NK-92 (cell line): ENCODE measurements around the gene MLF1.
"Not testable (repeated sequence)": the region's sequence is repeated elsewhere in the genome, so short reads cannot be mapped to it uniquely, and the experiment has no call there.

Source experiments
- DNase-seq: peaks from one replicate; lab custom pipeline; 2025; ENCODE audit not compliant: unreplicated experiment; lab: John Stamatoyannopoulos, UW

MLF1 gene

GRCh38 chr3:158570999-158571702 is at the start of gene MLF1:
MLF1 (plus strand) TSS chr3:158571194; CDS start chr3:158571301, 107 bp downstream.
- no peak for DNase-seq

GRCh38 chr3:158522221-158523136 is 48.5 kb upstream of the MLF1 start:
- no peak for DNase-seq

- DNase-seq: no peak
Measured at GRCh38 chr3:158528076-158528674, 42.8 kb upstream of the MLF1 start.

GRCh38 chr3:158531334-158531733 is 39.7 kb upstream of the MLF1 start:
- DNase-seq: no peak

GRCh38 chr3:158532099-158532734 is 38.8 kb upstream of the MLF1 start:
- no peak for DNase-seq

- no peak for DNase-seq
Measured at GRCh38 chr3:158535918-158536317, 35.1 kb upstream of the MLF1 start.

GRCh38 chr3:158539414-158540014 is 31.5 kb upstream of the MLF1 start:
- DNase-seq: no peak

- DNase-seq: no peak
Measured at GRCh38 chr3:158540066-158540465, 30.9 kb upstream of the MLF1 start.

GRCh38 chr3:158548691-158549090 is 22.3 kb upstream of the MLF1 start:
- DNase-seq: no peak

- not testable (repeated sequence) for DNase-seq
Measured at GRCh38 chr3:158549938-158550337, 21.1 kb upstream of the MLF1 start.

- no peak for DNase-seq
Measured at GRCh38 chr3:158552124-158552523, 18.9 kb upstream of the MLF1 start.

GRCh38 chr3:158559504-158559903 is 11.5 kb upstream of the MLF1 start:
- no peak for DNase-seq

GRCh38 chr3:158560979-158561378 is 10.0 kb upstream of the MLF1 start:
- no peak for DNase-seq

- DNase-seq: no peak
Measured at GRCh38 chr3:158562674-158563073, 8.3 kb upstream of the MLF1 start.

GRCh38 chr3:158563076-158563475 is 7.9 kb upstream of the MLF1 start:
- no peak for DNase-seq

GRCh38 chr3:158565076-158565475 is 5.9 kb upstream of the MLF1 start:
- no peak for DNase-seq

GRCh38 chr3:158568784-158569183 is 2.2 kb upstream of the MLF1 start:
- no peak for DNase-seq

GRCh38 chr3:158569794-158570193 is 1.2 kb upstream of the MLF1 start:
- no peak for DNase-seq

- DNase-seq: no peak
Measured at GRCh38 chr3:158571969-158572765, 1.2 kb downstream of the MLF1 start.

- DNase-seq: no peak
Measured at GRCh38 chr3:158572766-158573060, 1.7 kb downstream of the MLF1 start.
